Measurements from ENCODE around the gene CSRNP3. TPM values are rescaled to one million over a fixed set of nuclear protein-coding genes. Genes with fewer than 3 reads are reported as not detected.

The CSRNP3 gene
- total RNA-seq, 1 donor from 2014 or later: 1.9 TPM

DNA sequence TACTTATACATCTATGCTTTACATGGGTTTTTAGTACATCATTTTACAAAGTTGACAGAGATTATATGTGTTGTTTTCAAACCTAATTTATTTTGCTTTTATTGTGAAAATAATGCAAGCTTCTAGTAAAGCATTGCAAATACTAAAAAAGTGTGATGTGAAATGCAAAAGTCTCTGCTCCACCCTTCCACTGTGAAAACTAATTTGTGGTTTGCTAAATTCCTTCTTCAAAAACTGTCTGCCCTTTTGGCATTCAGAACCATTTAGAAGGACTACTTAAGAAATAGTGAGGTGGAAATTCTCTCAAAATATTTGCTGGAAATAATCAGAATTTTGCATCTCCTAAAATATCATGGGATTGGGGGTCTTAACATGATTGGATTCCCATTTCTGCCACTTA, 78.4 kb downstream of the CSRNP3 start:
- Histone ChIP-seq H3K4me1 (no peaks in the 10 kb centered on the region), H3K9me3 (no peaks in the 10 kb centered on the region), H3K4me3 (no peak overlapping the region), H3K27ac (no peak overlapping the region), H3K27me3 (no peaks in the 10 kb centered on the region), H3K36me3 (no peaks in the 10 kb centered on the region)
- TF ChIP-seq, protein P1, sequence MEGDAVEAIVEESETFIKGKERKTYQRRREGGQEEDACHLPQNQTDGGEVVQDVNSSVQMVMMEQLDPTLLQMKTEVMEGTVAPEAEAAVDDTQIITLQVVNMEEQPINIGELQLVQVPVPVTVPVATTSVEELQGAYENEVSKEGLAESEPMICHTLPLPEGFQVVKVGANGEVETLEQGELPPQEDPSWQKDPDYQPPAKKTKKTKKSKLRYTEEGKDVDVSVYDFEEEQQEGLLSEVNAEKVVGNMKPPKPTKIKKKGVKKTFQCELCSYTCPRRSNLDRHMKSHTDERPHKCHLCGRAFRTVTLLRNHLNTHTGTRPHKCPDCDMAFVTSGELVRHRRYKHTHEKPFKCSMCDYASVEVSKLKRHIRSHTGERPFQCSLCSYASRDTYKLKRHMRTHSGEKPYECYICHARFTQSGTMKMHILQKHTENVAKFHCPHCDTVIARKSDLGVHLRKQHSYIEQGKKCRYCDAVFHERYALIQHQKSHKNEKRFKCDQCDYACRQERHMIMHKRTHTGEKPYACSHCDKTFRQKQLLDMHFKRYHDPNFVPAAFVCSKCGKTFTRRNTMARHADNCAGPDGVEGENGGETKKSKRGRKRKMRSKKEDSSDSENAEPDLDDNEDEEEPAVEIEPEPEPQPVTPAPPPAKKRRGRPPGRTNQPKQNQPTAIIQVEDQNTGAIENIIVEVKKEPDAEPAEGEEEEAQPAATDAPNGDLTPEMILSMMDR (IDR thresholded peaks at IDR 0.05): no peak
- ATAC-seq: no peak
- intact Hi-C loops (cut with DNase I): no loop called here
- no peak for DNase-seq

DNA sequence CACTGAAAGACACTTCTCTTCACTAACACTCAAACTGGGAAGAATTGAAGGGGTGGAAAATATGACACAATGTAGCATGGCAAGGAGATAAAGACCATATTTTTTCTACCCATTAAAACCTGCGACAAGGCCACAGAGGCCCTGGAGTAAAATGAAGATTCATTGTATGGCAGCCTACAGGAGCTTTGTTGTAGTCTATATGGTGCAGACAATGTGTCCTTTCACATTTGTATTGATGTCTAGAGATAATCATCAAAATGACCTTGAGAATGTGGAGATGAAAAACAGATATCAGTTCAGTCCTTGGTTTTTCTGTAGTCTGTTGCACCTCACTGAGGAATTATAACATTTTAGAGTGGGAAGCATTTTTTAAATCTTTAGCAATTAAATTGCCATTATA, 80.1 kb downstream of the CSRNP3 start:
- intact Hi-C loops (cut with DNase I): no loop called here
- Histone ChIP-seq H3K27me3 (no peaks in the 10 kb centered on the region), H3K4me1 (no peaks in the 10 kb centered on the region), H3K36me3 (no peaks in the 10 kb centered on the region), H3K27ac (no peak overlapping the region), H3K9me3 (no peaks in the 10 kb centered on the region), H3K4me3 (no peak overlapping the region)
- TF ChIP-seq, protein P1 (IDR thresholded peaks at IDR 0.05): no peak
- DNase-seq (no peak), ATAC-seq (no peak)

DNA sequence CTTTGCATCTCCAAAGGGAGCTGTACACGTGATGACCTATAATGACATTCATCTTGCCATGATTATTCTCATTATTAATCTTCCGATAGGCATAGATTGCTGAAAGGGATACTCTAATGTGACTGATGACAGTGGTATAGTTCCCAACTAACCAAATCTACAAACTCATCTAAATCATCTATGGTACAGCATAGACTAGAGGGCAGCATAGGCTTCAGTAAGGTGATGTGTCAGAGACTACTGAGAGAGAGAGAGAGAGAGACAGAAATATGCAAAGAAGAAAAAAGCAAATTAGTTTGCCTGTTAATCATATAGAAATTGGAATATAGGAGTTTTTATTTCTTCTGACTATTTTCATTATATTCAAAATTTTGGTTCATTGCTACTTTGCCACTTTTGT, 89.3 kb downstream of the CSRNP3 start:
- intact Hi-C loops (cut with DNase I): no loop called here
- ATAC-seq: no peak
- no peaks in the 10 kb centered on the region for H3K4me1 ChIP-seq

DNA sequence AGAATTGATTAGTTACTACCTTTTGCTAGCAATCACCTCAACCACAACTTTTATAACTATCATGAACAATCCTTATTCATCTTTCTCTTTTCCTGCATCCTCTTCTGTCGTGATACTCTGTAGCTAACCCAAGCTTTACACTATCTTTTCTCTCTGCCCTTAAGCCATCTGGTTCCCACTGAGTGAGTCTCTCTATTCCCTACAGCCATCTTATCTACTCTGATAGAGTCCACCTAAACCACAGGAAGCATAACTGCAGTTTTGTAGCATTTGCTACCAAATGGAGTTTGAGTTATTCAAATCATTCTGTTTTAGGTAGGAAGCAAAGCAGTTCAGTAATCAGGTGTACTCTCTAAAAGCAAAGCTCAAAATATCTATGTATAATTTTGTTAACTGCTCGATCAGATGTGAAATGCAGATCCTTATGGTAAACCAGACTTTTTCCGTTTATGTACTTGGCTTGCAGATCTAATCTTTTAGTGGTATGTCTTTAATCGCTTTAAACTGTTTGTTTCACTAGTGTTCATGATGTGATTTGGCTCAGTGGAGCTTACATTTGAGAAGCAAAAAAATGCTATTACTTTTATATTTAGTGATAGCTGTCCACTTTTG, 91.0 kb downstream of the CSRNP3 start:
- Histone ChIP-seq H3K27ac (no peak overlapping the region), H3K4me1 (no peaks in the 10 kb centered on the region), H3K9me3 (no peaks in the 10 kb centered on the region), H3K4me3 (no peak overlapping the region), H3K27me3 (no peaks in the 10 kb centered on the region), H3K36me3 (no peaks in the 10 kb centered on the region)
- DNase-seq (no peak), ATAC-seq (no peak)
- TF ChIP-seq, protein P1 (IDR thresholded peaks at IDR 0.05): no peak
- intact Hi-C loops (cut with DNase I): no loop called here

More for the DNA sequence above, 89.3 kb downstream of the CSRNP3 start:
- TF ChIP-seq, protein P1 (IDR thresholded peaks at IDR 0.05): no peak
- H3K27ac ChIP-seq: no peak overlapping the region
- H3K9me3 ChIP-seq: no peaks in the 10 kb centered on the region
- no peaks in the 10 kb centered on the region for H3K36me3 ChIP-seq
- H3K27me3 ChIP-seq: no peaks in the 10 kb centered on the region
- no peak for DNase-seq
- no peak overlapping the region for H3K4me3 ChIP-seq

DNA sequence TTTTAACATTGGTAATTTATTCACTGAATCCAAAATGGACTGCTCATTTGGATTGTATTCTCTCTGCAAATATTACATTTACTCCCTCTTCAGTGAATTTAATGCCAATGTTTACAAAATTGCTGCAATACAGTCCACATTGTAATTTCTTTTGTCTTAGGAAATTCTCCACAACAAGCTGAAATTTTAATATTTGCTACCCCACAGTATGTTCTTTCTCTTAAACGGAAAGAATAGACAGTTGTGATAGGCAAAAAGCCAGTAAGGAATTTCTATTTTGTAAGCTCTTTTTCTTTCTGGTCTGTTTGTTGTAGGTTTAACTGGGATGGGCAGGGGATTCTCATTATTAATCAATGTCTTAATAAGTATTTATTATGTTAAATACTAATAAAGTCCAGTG, 92.0 kb downstream of the CSRNP3 start:
- ATAC-seq (no peak), DNase-seq (no peak)
- Histone ChIP-seq H3K4me1 (no peaks in the 10 kb centered on the region), H3K36me3 (no peaks in the 10 kb centered on the region), H3K27ac (no peak overlapping the region), H3K27me3 (no peaks in the 10 kb centered on the region), H3K9me3 (no peaks in the 10 kb centered on the region), H3K4me3 (no peak overlapping the region)
- intact Hi-C loops (cut with DNase I): no loop called here
- TF ChIP-seq, protein P1 (IDR thresholded peaks at IDR 0.05): no peak

DNA sequence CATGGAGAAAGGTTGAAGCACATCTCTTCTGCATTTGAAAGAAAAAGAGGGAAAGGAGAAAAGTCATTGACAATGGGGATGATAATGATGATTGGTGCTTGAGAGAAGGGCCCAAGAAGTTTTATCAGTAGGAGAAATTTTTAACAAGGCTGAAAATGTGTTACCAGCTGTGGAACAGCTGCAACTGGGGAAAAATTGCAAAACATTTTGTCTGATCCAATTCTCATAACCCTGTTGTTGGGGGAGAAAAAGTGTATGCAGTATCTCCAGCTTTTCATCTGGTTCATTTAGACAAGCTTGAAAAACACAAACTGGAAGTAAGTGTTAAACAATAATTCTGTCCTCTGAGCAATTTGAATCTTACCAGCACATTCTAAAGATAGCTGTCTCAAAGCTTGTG, 92.7 kb downstream of the CSRNP3 start:
- Histone ChIP-seq H3K36me3 (no peaks in the 10 kb centered on the region), H3K9me3 (no peaks in the 10 kb centered on the region), H3K4me1 (no peaks in the 10 kb centered on the region), H3K4me3 (no peak overlapping the region), H3K27me3 (no peaks in the 10 kb centered on the region), H3K27ac (no peak overlapping the region)
- no peak for ATAC-seq
- TF ChIP-seq, protein P1 (IDR thresholded peaks at IDR 0.05): no peak
- DNase-seq: no peak
- intact Hi-C loops (cut with DNase I): no loop called here
